G401 (cell line): ENCODE results near the gene ARSG. TPM values are rescaled to one million over a fixed set of nuclear protein-coding genes. Genes with fewer than 3 reads are reported as not detected.
A peak's percentile ranks its signal among the peaks of the same experiment; 100 is the strongest.
"Not testable (repeated sequence)": the region's sequence is repeated elsewhere in the genome, so short reads cannot be mapped to it uniquely, and the experiment has no call there.

Experiments
- DNase-seq: peaks from one replicate; pipeline ENCODE4 v3.0.0-alpha.2; 2015; ENCODE audit warnings: low spot score
- in situ Hi-C: cut with HindIII; loops from 2 replicates; pipeline ENCODE4 v1.10.0; 2016; ENCODE audit warnings: low sequenced_read_pairs, mixed read lengths
- total RNA-seq: library from RNA; depleted of rRNA; stranded (reverse); fragments of >200 nt; shearing (Covaris generic); gene quantifications from 2 replicates; pipeline ENCODE4 v1.2.3, GENCODE V29; 2014

ARSG gene
- total RNA-seq, 1 experiment from 2014 or later, result 4.3 TPM

GRCh38 chr17:68355108-68355507 lies 63.8 kb downstream of the ARSG start:
- in situ Hi-C loops, result not testable (repeated sequence)

GRCh38 chr17:68356520-68356919 lies 65.2 kb downstream of the ARSG start:
- in situ Hi-C loops, result no loop called here
- DNase-seq, result no peak

More at GRCh38 chr17:68355108-68355507, 63.8 kb downstream of the ARSG start:
- DNase-seq, result not testable (repeated sequence)

- in situ Hi-C loops, result no loop called here
- DNase-seq, result no peak
Observed at GRCh38 chr17:68356949-68357455, 65.7 kb downstream of the ARSG start.

- in situ Hi-C loops, result no loop called here
- no peak for DNase-seq
Observed at GRCh38 chr17:68357886-68358285, 66.6 kb downstream of the ARSG start.

- DNase-seq, result no peak
- in situ Hi-C loops, result no loop called here
Observed at GRCh38 chr17:68359791-68360535, 68.7 kb downstream of the ARSG start.

GRCh38 chr17:68365469-68365868 lies 74.2 kb downstream of the ARSG start:
- in situ Hi-C loops, result no loop called here
- DNase-seq, result no peak

- DNase-seq, result no peak
- in situ Hi-C loops, result no loop called here
Observed at GRCh38 chr17:68368387-68368786, 77.1 kb downstream of the ARSG start.

- in situ Hi-C loops, result no loop called here
- DNase-seq, result no peak
Observed at GRCh38 chr17:68375566-68375965, 84.3 kb downstream of the ARSG start.

- DNase-seq, in situ Hi-C loops: not testable (repeated sequence)
Observed at GRCh38 chr17:68376178-68376577, 84.9 kb downstream of the ARSG start.

- DNase-seq, result no peak
- in situ Hi-C loops, result no loop called here
Observed at GRCh38 chr17:68377771-68378267, 86.5 kb downstream of the ARSG start.

- peak; percentile 81 for DNase-seq
- in situ Hi-C loops, result no loop called here
Observed at GRCh38 chr17:68378268-68379176, 87.2 kb downstream of the ARSG start.

- DNase-seq, result no peak
- in situ Hi-C loops, result no loop called here
Observed at GRCh38 chr17:68379177-68379510, 87.8 kb downstream of the ARSG start.

GRCh38 chr17:68379692-68380677 lies 88.7 kb downstream of the ARSG start:
- in situ Hi-C loops, result no loop called here
- DNase-seq, result peak; percentile 12

GRCh38 chr17:68381076-68381900 lies 90.0 kb downstream of the ARSG start:
- no peak for DNase-seq
- in situ Hi-C loops, result no loop called here

GRCh38 chr17:68382582-68383085 lies 91.3 kb downstream of the ARSG start:
- in situ Hi-C loops, result no loop called here
- no peak for DNase-seq

GRCh38 chr17:68383120-68383442 lies 91.8 kb downstream of the ARSG start:
- in situ Hi-C loops, result no loop called here
- DNase-seq, result no peak

GRCh38 chr17:68383443-68384321 lies 92.4 kb downstream of the ARSG start:
- DNase-seq, result no peak
- in situ Hi-C loops, result no loop called here
